DOHH2 (cell line): ENCODE data around the gene SNAI1.

ENCODE experiments used
- H3F3A ChIP-seq: fragments of 200-600 bp; sonication (generic), shearing (Covaris generic); 2 replicates; pipeline ENCODE4 v1.6.0; 2016; ENCODE audit warnings: antibody characterized with exemption, mild to moderate bottlenecking; ENCODE audit not compliant: control insufficient read depth, insufficient read depth
- H3K27ac ChIP-seq: fragments of 200-600 bp; sonication (generic); 2 replicates; pipeline ENCODE4 v1.5.1; 2014; ENCODE audit warnings: low read depth, mild to moderate bottlenecking, low read length, moderate library complexity
- H3K27me3 ChIP-seq: fragments of 200-600 bp; sonication (generic); 2 replicates; pipeline ENCODE4 v1.6.1; 2014; ENCODE audit warnings: mild to moderate bottlenecking, low read length, mixed read lengths; ENCODE audit not compliant: control insufficient read depth
- H3K36me3 ChIP-seq: fragments of 200-600 bp; sonication (generic); 2 replicates; pipeline ENCODE4 v1.6.1; 2014; ENCODE audit warnings: mild to moderate bottlenecking, low read length, moderate library complexity, mixed read lengths; ENCODE audit not compliant: control insufficient read depth
- H3K4me1 ChIP-seq: fragments of 200-600 bp; sonication (generic); 2 replicates; pipeline ENCODE4 v1.6.1; 2014; ENCODE audit warnings: mild to moderate bottlenecking, low read length, mixed read lengths; ENCODE audit not compliant: control insufficient read depth
- H3K4me2 ChIP-seq: fragments of 200-600 bp; sonication (generic); 2 replicates; pipeline ENCODE4 v1.6.0; 2014; ENCODE audit warnings: mild to moderate bottlenecking, low read length, moderate library complexity
- H3K4me3 ChIP-seq: fragments of 200-600 bp; sonication (generic); 2 replicates; pipeline ENCODE4 v1.5.1; 2014; ENCODE audit warnings: mild to moderate bottlenecking, low read length, mixed read lengths
- H3K79me2 ChIP-seq: fragments of 200-600 bp; sonication (generic); 2 replicates; pipeline ENCODE4 v1.6.1; 2014; ENCODE audit warnings: mild to moderate bottlenecking, low read length, mixed read lengths; ENCODE audit not compliant: control insufficient read depth
- H3K9me2 ChIP-seq: fragments of 200-600 bp; sonication (generic); replicated peaks from 2 replicates; pipeline ENCODE4 v1.6.1; 2014; ENCODE audit warnings: mild to moderate bottlenecking, low read length, mixed read lengths; ENCODE audit not compliant: control insufficient read depth
- H3K9me3 ChIP-seq: fragments of 200-600 bp; sonication (generic); 2 replicates; pipeline ENCODE4 v1.6.1; 2014; ENCODE audit warnings: antibody characterized with exemption, low read length, mixed read lengths; ENCODE audit not compliant: control insufficient read depth, insufficient read depth
- H4K20me1 ChIP-seq: fragments of 200-600 bp; sonication (generic); 2 replicates; pipeline ENCODE4 v1.6.0; 2014; ENCODE audit warnings: low read depth, mild to moderate bottlenecking, antibody characterized with exemption, low read length, moderate library complexity; ENCODE audit not compliant: control insufficient read depth, insufficient read depth
- CTCF ChIP-seq: fragments of 200-600 bp; sonication (generic); IDR thresholded peaks from one replicate; pipeline ENCODE4 v1.5.1; 2014; ENCODE audit warnings: antibody characterized with exemption, mild to moderate bottlenecking, low read depth, low read length; ENCODE audit not compliant: poor library complexity, severe bottlenecking
- EZH2phosphoT487 ChIP-seq: fragments of 200-600 bp; sonication (generic); IDR thresholded peaks from 2 replicates; pipeline ENCODE4 v1.6.1; 2017; ENCODE audit warnings: borderline replicate concordance, mild to moderate bottlenecking, antibody characterized with exemption, low read length, moderate library complexity, mixed read lengths

SNAI1 gene

GRCh38 chr20:49961413-49961812 lies 21.4 kb upstream of the SNAI1 start:
- Histone ChIP-seq H3K4me1 (no peaks in the 10 kb centered on the region), H4K20me1 (no peaks in the 10 kb centered on the region), H3K79me2 (no peaks in the 10 kb centered on the region), H3K27me3 (no peaks in the 10 kb centered on the region), H3K4me2 (no peak overlapping the region), H3F3A (no peaks in the 10 kb centered on the region), H3K4me3 (no peak overlapping the region), H3K36me3 (peaks cover 4% of the 10 kb centered on the region; the same call in 1 of the 2 replicates), H3K27ac (no peak overlapping the region), H3K9me2 (no peaks in the 10 kb centered on the region), H3K9me3 (no peaks in the 10 kb centered on the region)
- TF ChIP-seq CTCF (no peak), EZH2phosphoT487 (no peak)

- H3K27ac ChIP-seq: no peak overlapping the region
- H3K4me3 ChIP-seq: no peak overlapping the region
- no peaks in the 10 kb centered on the region for H3K36me3 ChIP-seq
- H3K4me1 ChIP-seq: no peaks in the 10 kb centered on the region
- H4K20me1 ChIP-seq: no peaks in the 10 kb centered on the region
- no peak for TF ChIP-seq EZH2phosphoT487
- TF ChIP-seq CTCF: peak; percentile 82
- H3K9me3 ChIP-seq: no peaks in the 10 kb centered on the region
- H3F3A ChIP-seq: no peaks in the 10 kb centered on the region
- H3K79me2 ChIP-seq: no peaks in the 10 kb centered on the region
- no peaks in the 10 kb centered on the region for H3K9me2 ChIP-seq
- H3K4me2 ChIP-seq: no peak overlapping the region
- H3K27me3 ChIP-seq: no peaks in the 10 kb centered on the region
Observed at GRCh38 chr20:49964964-49965780, 17.6 kb upstream of the SNAI1 start.

GRCh38 chr20:49965781-49966305 lies 16.9 kb upstream of the SNAI1 start:
- Histone ChIP-seq H3K4me3 (no peak overlapping the region), H3K4me2 (no peak overlapping the region), H3K36me3 (no peaks in the 10 kb centered on the region), H4K20me1 (no peaks in the 10 kb centered on the region), H3K27me3 (no peaks in the 10 kb centered on the region), H3K9me2 (no peaks in the 10 kb centered on the region), H3K4me1 (no peaks in the 10 kb centered on the region), H3K27ac (no peak overlapping the region), H3F3A (no peaks in the 10 kb centered on the region), H3K9me3 (no peaks in the 10 kb centered on the region), H3K79me2 (no peaks in the 10 kb centered on the region)
- TF ChIP-seq CTCF (no peak), EZH2phosphoT487 (no peak)
